Amygdala (tissue), 56 donors: ENCODE data around the gene ACTL7A.
A peak's percentile ranks its signal among the peaks of the same experiment; 100 is the strongest.
"Not testable (repeated sequence)": the region's sequence is repeated elsewhere in the genome, so short reads cannot be mapped to it uniquely, and the experiment has no call there.

Experiments used
- DNase-seq, 56 donors: peaks; one replicate each; lab custom pipeline; 2025; lab: John Stamatoyannopoulos, UW

The ACTL7A gene

DNA sequence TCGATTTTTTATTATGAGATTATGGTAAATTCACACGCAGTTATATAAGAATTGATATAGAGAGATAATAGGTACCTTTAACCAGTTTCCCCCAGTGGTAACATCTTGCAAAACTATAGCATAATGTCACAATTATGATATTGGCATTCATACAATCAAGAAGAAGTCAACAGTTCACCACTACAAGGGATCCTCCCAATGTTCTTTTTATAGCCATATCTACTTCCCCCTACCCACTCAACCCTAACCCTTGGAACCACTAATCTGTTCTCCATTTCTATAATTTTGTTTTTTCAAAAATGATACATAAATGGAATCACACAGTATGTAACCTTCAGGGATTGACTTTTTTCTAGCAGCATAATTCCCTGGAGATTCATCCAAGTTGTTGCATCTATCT lies 16.1 kb upstream of the ACTL7A start:
- DNase-seq: no peak

DNA sequence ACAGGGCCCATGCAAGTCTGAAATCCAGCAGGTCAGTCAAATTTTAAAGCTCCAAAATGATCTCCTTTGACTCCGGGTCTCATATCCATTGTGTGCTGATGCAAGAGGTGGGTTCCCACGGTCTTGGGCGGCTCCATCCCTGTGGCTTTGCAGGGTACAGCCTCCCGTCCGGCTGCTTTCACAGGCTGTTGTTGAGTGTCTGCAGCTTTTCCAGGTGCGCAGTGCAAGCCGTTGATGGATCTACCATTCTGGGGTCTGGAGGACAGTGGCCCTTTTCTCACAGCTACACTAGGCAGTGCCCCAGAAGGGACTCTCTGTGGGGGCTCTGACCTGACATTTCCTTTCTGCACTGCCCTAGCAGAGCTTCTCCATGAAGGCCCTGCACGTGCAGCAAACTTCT lies 13.8 kb upstream of the ACTL7A start:
- not testable (repeated sequence) for DNase-seq

DNA sequence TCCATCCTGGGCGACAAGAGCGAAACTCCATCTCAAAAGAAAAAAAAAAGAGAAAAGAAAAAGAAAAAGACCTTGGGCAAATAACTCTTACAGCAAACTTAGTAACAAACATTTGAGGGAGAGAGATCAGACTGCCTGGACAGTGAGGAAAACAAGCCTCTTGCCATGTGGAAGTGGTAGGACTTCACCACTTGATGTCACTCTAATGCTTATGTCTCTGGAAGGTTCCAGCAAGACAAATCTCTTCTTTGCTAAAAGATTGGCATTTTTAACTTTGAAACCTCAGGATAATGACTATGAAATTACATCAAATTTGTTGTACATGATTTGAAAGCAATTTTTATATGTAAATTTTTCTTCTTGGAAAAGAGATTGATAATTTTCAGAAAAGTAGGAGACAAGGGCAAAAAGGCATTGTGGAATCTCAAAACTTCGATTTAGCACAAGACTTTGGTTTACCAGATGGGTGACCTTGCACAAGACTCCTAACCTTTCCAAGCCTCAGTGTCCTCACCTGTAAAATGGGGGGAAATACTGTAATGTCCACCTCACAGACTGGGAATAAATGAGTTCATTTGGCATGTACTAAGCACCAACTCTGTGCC lies 11.7 kb upstream of the ACTL7A start:
- DNase-seq: no peak

DNA sequence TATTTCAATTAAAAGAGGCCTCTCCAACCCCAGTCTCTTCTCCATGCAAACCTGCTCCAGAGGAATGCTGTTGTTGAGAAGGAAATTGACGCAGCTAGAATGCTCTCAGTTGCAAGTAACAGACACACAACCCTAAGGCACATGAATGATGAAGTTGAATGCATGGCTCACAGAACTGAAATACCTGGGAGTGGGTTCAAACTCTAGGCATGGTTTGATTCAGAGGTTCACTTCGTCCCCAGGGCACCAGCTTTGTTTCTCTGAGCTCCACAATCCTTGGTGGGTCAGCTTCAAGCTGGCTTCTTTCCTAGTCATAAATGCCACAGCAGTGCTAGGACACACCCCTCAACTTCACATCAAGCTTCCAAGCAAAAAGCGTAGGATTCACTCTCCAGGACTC lies 10.9 kb upstream of the ACTL7A start:
- no peak for DNase-seq

- no peak for DNase-seq
These were observed 10.0 kb upstream of the ACTL7A start for GRCh38 chr9:108852079-108852478.

- DNase-seq: no peak
These were observed 8.0 kb upstream of the ACTL7A start for GRCh38 chr9:108854094-108854493.

GRCh38 chr9:108854641-108855528 lies 7.2 kb upstream of the ACTL7A start:
- DNase-seq: peak in 2 of 56 donors; percentile 3 to 10

GRCh38 chr9:108855529-108855886 lies 6.6 kb upstream of the ACTL7A start:
- DNase-seq: no peak

DNA sequence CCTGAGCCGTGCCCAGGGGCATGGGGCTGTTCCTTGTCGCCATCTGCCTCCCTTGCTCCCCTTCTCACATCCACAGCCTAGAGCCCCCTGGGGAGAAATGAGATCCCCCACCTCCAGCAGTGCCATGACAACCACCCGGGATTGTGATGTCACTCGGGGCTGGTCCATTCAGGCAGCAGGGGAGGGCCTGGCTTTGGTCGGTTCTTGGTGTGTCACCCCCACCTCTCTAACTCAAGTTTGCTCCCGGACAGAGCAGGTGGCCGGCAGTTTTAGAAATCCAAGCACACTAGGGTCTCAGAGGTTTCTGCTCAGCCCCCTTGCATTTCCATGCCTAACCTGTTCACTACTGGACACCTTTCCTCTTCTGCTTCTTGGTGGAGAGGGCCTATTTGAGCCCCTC lies 6.2 kb upstream of the ACTL7A start, which contains the start of gene ACTL7B:
Gene ACTL7B (minus strand): TSS at position 99 of the 400 bp plus-strand sequence. CDS start 56 bp downstream, at position 43.
- DNase-seq: no peak

- DNase-seq: no peak
These were observed 4.5 kb upstream of the ACTL7A start for GRCh38 chr9:108857572-108857971.

DNA sequence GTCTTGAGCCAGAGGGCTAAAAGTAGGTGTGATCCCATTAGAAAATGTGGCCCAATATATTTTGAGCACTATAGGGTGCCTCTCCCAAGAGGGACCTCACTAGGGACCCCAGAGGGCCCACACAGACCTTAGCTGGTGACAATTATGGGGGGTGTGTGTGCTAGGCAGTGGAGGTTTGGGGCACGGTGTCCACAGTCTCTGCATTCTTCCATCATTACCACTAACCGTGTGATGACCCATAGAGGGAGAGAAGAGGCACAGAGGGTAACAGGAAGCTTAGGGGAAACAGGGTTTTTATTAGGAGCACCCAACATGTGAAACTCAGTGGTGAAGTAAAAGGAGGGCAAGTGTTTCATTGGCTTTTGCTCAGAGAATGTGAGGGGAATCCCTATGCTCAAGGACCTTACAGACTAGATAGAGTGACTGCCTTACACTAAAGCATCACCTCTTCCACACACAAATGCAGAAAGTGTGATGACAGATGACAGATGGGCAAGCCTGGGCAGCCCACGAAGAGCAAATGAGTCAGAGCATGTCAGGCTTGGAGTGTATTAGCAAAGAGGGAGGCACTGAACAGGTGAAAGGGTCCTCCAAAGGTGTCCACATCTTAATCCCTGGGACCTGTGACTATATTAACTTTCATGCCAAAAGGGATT lies 2.5 kb upstream of the ACTL7A start:
- DNase-seq: no peak

DNA sequence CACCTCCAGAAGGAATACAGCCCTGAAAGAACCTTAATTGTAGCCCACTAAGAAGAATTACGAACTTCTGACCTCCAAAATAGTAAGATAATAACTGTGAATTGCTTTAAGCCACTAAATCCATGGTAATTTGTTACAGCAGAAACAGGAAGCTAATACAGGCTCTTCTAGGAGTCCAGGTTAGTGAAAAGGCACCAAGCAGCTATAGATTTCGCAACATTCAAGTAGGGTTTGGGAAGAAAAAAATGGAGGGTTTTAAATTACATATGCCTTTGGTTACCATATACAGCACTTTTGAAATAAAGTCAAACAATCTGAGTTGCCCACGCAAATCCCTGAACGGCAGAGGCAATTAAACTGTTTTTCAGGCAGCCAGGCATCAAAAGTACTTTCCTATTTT lies 1.7 kb upstream of the ACTL7A start:
- DNase-seq: no peak

DNA sequence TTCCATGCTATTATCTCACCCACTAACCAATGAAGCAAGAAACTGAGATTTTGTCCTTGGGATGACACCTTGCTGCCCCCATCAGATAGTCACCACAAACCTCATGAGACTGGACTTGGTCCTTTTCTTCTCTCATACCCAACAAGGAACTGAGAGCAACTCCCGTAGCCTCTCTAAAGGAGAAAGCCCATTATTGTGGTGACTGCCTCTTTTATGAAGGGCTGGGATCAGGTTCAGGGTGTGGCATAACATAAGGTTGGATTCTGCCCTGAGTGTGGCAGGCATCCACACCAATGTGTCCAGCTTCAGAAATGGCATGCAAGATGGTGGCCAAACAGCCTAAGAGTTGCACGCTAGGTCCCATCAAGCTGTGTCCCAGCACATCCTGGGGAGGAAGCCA lies 1.3 kb upstream of the ACTL7A start:
- no peak for DNase-seq

DNA sequence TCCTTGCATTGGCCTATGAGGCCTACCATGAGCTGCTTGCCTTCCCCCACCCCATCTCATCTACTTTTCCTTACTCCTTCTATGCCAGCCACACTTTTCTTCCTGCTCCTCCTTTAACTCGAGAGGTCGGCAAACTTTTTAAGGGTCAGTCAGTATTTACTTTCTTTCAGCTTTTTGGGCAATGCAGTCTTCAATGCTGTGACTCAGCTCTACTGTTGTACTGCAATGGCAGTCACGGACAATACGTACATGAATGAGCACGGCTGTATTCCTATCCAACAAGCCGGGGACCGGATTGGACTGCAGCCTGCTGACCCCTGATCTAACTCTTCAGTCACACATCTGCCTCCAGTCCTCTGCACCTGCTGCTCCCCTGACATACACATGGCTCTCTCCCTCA lies 602 bp upstream of the ACTL7A start:
- DNase-seq: no peak

DNA sequence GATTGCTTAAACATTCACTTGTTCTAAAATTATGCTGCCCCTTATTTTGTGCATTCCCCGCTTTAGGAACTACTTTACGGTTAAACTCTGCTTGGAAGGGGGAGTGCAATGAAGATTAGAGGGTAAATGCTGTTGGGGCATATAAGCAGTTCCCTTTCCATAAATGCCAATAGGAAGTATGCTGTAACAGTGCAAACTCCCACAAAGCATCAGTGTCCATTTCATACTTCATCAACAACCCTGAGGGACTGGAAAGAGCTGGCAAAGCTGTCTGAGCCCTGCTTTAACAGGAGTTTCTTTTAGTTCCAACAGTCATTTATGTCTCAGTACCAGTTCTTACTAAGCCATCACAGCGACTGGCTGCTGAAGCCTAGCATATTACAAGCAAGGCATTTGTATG lies 1.8 kb downstream of the ACTL7A start:
- DNase-seq: no peak

- DNase-seq: no peak
These were observed 2.4 kb downstream of the ACTL7A start for GRCh38 chr9:108864446-108864845.

- DNase-seq: no peak
These were observed 3.0 kb downstream of the ACTL7A start for GRCh38 chr9:108865037-108865436.

- no peak for DNase-seq
These were observed 3.9 kb downstream of the ACTL7A start for GRCh38 chr9:108866001-108866420.

DNA sequence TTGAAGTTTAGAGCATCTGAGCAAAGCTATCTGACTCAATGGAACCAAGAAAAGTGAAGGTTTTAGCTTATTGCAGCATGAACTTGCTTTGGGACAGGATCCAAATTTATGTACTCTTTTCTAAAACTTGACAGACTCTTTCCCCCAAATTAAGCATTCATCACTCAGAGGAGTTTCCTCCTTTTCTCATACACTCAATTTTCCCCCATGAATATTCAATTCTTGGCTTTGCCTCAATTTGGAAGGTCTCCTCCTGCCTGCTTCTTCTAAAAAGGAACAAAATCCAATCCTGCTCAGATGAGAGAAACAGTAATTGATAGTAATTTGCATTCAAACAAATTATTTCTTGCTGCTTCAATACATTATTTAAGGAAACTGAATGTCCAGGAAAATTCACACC lies 5.0 kb downstream of the ACTL7A start:
- no peak for DNase-seq

DNA sequence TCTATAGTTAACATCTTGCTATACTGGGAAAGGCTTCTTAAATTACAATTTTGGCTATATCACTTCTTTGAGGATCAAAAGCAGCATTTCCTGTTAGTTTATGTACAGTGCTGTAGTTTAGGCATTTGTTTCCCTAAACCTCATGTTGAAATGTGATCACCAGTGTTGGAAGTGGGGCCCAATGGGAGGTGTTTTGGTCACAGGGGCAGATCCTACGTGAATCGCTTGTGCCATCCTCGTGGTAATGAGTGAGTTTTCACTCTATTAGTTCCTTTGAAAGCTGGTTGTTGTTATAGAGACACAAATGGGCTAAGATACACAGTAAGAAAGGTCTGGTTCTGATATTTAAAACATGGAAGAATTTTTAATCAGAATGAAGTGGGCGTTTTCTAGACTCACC lies 5.8 kb downstream of the ACTL7A start:
- no peak for DNase-seq

- no peak for DNase-seq
These were observed 7.1 kb downstream of the ACTL7A start for GRCh38 chr9:108869092-108869725.
